Stimulated activated CD8-positive, alpha-beta memory T cell treated with anti-CD3 and anti-CD28 coated beads, Interleukin-2, amount 100 ng/mL, for 1 hour (primary cell): ENCODE data around the gene FBXO46.
A peak's percentile ranks its signal among the peaks of the same experiment; 100 is the strongest.

ENCODE experiments used
- DNase-seq, 2 donors: peaks; one replicate each; pipeline ENCODE4 v3.0.0-alpha.2; 2020; ENCODE audit warnings: low read depth in 2 of 2

FBXO46 gene, protein sequence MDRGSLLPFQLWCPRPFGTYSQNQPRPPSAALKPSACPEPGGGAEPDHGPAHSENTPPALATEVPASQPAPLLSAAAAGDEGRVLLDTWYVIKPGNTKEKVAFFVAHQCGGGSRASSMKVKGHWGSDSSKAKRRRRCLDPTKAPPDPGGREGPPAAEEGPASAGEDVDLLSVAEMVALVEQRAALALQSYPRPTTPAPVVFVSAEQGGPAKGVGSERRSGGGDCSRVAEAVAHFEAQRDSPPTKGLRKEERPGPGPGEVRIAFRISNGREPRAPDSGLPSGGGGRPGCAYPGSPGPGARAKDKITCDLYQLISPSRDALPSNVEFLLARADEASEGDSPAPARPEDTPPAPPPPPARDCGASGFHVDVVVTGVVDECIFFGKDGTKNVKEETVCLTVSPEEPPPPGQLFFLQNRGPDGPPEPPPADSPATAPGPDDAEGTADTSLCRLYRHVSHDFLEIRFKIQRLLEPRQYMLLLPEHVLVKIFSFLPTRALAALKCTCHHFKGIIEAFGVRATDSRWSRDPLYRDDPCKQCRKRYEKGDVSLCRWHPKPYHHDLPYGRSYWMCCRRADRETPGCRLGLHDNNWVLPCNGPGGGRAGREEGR

DNA sequence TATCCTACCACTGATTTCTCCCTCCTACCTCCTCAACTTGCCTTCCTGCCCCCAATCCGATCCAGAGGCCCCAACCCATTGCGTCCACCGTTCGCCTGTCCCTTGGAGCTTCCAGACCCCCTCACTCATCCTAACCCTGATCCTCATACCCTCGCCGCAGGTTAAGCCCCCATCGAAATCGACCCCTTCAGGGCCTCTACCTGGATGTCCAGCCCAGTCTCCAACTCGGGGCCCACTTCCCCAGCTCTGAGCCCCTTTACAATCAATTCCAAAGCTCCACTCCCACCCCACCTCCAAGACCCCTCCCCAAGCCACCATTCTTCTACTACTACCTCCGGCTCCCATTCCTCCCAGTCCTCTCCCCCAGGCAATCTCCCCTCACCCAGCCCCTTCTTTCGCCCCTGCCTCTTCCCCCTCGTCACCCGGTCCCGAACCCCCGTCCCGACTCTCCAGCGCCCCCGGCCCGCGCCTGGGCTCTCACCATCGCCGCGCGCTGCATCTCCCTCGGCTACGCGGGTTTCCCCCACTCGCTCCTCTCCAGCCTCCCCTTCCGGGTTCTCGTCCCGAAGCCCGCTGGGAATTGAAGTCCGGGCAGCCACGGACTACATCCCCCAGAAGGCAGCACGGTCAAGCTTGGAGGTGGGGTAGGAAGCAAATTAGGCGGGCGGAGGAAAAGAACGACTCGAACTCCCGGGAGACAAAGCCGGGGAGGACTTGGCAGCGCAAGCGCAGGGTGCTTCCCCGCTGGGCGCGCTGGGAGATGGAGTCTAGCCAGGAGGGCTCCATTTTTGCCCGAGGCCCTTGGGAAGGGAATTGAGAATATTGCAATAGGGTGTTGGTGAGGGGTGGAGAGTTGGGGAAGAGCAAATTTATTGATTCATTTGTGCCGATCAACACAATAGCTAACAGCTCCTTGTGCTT, at the start of gene FBXO46:
Gene FBXO46, minus strand, starts transcription at position 529 of the 921 bp plus-strand sequence. CDS start 17,401 bp downstream, outside the sequence.
- DNase-seq, result peak; percentile 78 to 83

DNA sequence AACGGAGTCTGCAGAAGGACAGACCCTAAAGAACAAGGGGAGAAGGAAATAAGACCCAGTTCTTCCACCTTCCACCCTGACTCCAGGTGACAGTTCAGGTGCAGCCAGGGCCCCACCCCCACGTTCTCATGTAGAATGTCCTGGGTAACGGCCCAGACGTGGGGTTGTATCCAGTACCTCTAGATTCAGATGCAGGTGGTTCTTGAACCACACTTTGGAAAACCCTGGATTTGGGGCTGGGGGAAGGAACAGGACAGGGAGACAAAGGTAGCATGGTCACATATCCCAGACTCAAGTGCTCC, 49.4 kb upstream of the FBXO46 start:
- DNase-seq, result no peak

DNA sequence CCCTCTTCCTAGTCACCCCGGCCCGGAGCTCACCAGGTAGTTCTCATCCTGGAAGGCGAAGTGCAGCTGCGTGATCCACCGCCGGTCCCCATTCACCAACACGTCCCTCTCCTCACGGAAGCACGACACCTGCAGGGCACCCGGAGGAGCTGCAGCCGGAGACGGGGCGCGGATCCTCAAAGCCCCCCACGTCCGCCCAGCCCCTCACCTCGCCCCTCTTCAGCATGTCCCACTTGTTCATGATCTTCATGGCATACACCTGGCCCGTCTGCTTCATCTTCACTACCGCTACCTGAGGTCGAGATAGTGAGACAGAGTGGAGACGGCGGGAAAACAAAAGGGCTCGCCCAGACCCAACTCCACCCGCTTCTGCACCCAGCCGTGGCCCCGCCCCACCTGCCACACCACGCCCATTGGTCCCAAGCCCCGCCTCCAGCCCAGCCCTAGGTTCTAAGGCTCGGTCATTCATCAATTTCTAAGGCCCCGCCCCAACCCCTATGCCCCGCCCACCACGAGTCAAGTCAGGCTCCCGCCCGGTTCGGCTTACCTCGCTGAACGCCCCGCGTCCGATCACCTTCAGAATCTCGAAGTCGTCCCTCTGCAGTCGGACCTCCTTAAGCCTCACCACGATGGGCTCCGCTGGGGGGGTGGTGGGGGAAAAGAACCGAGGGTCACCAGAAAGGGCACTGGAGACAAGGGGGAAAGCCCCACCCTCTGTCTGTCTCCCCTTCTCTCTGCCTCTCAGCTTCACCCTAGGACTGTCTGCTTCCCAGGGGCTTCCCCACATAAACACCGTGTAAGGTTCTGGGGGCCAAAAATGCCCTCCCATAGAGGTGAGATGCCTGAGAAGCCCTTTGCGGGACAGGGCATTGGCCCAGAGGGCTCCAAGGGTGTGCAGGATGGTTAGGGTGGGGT, 48.8 kb upstream of the FBXO46 start:
- peak; percentile 53 to 55 for DNase-seq

DNA sequence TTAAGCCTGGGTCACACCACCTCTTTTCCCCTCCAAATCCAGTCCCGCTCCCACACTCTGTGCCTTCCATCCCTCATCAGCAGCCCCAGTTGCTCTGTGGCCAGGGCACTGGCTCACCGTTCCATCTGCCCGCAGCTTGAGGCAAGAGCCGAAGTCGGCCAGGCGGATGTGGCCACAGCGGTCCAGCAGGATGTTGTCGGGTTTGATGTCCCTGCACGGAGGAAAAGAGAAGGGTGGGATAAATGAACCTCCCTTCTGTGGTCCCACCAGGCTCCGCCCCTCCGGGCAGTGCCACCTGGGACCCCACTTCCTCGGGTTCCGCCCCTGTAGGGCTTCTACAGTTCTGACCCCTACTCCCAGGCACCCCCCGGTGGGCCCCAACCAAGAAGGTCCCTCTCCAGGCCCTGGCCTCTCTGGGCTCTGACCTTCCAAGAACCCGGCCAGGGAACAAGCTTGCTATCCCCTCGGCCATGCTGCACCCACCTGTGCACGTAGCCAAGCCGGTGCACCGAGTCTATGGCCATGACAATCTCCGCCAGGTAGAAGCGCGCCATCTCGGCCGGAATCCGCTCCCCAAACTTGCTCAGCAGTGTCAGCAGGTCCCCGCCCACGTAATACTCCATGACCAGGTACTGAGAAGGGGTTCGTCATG, 47.4 kb upstream of the FBXO46 start:
- no peak for DNase-seq

DNA sequence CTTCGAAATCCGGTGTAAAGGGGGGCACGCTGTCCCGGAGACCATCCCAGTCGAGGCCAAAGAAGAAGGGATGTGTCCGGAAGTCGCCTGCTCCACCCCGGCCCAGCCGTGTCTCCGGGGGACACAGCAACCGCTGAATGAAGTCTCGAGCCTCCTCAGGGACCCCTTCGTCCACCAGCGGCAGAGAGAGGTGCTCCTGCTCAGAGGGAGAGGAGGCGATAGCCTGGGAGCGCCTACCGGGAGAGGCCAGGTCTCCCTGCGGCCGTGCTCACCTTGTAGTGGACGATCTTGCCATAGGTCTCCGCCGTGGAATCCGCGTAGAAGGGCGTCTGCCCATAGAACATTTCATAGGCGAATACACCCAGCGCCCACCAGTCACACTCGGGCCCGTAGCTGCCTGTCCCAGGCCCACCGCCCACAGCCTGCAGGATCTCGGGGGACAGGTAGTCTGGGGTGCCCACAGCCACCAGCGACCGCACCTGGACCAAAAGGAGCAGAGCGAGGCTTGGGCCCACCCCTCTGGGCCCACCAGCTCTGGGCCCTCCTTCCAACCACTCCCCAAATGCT, 46.8 kb upstream of the FBXO46 start:
- DNase-seq, result no peak

DNA sequence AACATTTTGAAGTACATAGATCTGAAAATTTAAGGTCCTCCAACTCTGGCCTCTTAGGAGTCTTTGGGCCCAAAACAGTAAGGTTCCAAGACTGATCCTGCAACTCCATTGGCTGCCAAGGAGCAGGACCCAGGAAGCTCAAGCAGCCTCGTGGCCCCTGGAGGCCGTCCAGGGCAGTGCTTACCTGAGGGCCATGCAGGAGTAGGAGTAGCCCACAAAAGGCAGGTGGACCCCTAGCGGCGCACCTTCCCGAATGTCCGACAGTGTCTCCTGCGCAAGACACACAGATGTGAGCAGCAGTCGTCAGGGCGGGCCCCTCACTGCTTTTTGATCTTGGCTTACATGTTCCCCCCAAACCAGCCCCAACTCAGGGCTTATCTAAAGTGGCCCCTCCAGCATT, 44.1 kb upstream of the FBXO46 start:
- no peak for DNase-seq

DNA sequence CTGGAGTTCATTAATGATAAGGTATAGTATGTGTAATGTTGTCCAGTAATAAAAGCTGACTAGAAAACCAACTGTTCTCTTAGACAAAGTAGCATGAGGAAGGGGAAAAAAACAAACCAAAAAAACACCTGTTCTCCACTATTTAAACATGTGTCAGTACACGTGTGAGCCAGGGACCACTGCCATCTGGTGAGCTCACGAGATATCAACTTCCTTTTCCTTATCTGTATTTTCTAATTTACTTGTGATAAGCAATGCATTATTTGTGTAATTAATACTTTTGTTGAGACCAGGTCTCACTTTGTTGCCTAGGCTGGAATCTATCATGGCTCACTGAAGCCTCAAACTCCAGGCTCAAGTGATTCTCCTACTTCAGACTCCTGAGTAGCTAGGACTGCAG, 42.7 kb upstream of the FBXO46 start:
- no peak for DNase-seq

DNA sequence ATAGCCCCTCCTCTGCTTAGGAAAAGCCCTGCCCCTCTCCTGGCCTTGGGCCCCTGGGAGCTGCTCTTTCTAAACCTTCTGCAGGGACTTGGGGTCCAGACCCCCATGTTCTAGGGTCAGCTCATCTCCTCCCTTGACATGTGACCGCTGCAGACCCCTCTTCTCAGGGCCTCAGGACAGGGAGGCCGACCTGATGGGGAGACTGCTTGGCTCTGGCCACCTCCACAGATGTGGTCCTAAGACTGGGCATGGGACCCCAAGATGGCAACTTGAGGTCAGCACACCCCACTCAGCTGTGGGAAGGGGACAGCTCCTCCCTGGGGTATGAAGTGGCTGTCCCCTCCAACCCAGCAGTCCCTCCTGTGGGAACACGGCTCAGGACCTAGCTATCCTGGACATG, 42.2 kb upstream of the FBXO46 start:
- no peak for DNase-seq

DNA sequence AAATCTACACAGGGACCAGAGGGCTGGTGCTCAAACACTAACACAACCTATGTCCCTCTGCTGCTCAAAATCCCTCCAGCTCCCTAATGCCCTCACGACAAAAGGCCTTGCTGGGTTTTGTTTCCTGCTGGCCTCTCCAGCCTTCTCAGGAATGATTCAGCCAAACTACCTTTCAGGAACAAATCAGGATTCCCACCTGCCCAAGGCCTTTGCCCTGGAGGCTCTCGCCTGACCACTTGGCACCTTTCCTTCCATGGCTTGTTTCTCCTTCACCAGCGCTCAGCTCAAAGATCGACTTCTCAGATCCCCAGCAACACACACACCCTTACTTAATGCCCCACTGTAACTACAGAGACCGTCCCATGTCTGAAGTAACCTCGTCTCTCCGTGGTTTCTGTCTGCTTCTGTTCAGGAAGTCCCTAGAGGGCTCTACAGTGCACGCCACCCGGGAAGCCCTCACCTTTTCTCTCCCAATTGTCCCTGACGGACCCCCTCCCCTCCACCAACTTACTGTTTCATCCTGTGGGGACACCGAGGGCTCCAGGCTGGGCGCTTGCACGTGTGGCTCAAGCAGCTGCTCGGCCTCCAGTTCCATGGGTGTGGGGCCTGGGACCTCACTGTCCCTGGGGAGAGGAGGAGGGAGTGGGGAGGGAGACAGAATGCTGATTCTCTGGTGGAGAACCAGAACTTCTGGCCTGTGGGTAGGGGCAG, 41.6 kb upstream of the FBXO46 start:
- DNase-seq, result no peak

DNA sequence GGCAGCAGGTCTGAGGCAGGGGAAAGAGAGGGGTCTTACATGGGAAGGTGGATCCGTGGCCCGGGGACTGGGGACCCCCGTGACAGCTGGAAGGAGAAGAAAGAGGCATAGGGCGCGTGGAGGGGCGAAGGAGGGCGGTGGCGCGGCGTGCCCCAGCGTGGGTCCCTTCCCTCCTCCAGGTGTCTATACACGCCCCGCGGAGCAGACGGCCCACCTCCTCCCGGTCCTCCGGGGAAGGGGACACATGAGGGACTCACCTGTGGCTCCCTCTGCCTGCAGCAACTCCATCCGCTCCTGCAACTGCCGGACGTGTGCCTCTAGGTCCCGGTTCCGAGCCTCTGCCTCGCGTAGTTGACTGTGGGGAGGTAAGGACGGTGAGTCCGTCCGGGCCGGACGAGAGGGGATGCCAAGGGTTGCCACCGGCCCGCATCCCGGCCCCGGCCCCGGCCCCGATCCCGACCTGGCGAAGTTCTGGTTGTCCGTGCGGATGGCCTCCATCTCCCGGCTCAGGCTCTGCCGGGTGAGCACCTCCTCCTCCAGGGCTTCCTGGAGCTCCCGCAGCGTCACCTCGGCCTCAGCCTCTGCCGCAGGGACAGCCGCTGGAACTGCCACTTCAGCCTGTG, 40.7 kb upstream of the FBXO46 start:
- no peak for DNase-seq

DNA sequence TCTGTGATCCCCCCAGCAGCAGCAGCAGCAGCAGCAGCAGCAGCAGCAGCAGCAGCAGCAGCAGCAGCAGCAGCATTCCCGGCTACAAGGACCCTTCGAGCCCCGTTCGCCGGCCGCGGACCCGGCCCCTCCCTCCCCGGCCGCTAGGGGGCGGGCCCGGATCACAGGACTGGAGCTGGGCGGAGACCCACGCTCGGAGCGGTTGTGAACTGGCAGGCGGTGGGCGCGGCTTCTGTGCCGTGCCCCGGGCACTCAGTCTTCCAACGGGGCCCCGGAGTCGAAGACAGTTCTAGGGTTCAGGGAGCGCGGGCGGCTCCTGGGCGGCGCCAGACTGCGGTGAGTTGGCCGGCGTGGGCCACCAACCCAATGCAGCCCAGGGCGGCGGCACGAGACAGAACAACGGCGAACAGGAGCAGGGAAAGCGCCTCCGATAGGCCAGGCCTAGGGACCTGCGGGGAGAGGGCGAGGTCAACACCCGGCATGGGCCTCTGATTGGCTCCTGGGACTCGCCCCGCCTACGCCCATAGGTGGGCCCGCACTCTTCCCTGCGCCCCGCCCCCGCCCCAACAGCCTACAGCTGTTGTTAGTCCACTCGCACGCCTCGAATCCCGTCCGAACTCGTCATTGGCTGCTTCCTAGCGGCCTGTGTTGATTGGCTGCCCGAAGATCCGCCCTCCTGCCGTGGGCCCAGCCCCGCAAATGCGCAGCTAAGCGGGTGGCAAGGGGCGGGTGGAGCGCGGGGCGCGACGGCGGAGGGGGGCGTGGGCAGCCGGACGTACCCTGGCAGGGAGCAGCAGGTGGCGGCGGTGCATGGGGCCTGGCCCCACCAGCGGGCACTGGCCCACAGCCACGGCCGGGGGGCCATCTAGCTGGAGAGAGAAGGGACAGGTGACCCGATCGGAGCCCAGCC, 39.8 kb upstream of the FBXO46 start:
- DNase-seq, result peak; percentile 83 to 89

DNA sequence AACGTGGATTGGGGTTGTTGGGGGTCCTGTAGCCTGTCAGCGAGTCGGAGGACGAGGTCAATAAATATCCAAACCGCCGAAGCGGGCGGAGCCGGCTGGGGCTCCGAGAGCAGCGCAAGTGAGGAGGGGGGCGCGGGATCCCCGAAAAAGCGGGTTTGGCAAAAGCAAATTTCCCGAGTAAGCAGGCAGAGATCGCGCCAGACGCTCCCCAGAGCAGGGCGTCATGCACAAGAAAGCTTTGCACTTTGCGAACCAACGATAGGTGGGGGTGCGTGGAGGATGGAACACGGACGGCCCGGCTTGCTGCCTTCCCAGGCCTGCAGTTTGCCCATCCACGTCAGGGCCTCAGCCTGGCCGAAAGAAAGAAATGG, 39.1 kb upstream of the FBXO46 start:
- DNase-seq, result peak in 1 of 2 donors; percentile 34

DNA sequence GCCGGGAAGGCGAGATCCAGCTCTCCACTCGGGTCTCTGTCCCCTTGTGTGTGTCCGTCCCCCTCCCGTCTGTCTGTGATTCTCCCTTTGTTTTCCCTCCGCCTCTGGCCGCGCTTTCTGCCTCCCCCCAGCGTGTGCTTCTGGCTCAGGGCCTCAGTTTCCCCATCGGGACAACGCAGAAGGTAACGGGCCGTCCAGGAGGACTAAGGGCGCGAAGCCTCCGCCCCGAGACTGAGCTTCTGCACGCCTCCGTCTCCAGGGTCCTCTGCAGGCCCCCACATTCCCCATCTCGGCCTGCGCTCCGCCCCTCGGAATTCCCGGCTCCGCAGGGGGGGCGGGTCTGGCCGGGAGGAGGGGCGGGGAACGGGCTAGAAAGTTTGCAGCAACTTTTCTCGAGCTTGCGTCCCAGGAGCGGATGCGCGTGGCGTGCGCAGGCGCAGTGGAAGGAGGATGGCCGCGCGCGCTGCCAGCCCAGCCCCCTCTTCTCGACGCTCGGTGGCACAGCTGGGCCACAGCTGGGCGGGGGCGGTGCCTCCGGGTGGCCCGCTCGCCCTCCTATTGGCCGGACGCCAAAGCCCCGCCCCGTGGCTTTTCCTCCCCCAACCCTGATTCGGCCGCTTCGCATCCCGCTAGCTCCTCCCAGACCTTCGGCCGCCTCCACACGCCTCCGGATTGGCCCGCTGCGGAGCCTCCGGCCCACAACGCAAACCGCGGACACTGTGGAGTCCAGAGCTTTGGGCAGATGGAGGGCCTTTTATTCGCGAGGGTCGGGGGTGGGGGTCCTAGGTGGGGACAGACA, 38.5 kb upstream of the FBXO46 start, which contains the start of gene SIX5:
Gene SIX5, minus strand, starts transcription at position 269 of the 799 bp plus-strand sequence. CDS start 408 bp downstream, outside the sequence.
- peak; percentile 81 to 88 for DNase-seq

DNA sequence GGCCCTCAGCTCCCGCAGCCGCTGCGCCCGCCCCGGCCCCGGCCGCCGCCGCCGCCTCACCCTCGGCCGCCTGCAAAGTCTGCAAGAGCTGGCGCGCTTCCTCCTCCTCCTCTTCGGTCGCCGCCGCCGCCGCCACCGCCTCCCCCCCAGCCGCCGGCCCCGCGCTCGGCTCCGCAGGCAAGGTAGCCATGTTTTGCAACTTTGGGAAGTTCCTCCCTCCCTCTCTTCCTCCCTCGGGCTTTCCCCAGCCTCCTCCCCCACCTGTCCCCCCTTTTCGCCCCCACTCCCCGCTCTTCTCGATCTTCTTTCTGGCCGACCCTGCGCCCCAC, 37.9 kb upstream of the FBXO46 start:
- DNase-seq, result no peak

DNA sequence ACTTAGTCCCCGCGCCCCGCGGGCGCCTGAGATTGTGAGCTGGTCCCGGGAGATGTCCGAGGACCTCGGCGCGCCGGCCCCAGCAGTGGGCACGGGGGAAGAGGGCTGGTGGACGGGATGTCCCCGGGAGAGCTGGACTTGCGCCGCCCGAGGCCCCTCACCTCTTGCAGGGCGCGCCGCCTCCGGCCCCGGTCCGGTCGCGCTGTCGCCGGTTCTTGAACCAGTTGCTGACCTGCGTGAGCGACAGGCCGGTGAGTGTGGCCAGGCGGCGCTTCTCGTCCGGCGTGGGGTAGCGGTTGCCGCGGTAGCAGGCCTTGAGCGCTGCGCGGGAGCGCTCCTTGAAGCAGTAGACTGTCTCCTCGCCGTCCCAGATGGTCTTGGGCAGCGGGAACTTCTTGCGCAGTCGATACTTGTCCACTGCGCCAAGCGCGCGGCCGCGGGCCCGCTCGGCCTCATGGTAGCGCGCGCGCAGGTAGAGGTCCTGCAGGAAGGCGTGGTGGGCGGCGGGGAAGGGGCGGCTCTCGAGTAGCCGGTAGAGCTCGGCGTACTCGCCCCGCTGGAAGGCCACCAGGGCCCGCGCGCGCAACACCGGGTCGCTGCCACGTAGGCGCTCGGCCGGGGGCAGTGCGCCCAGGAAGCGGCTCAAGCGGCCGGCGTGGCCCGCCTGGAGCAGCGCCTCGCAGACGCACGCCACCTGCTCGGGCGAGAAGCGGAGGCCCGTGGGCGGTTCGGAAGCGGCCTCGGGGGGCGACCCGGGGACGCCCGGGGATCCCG, 37.4 kb upstream of the FBXO46 start:
- no peak for DNase-seq

DNA sequence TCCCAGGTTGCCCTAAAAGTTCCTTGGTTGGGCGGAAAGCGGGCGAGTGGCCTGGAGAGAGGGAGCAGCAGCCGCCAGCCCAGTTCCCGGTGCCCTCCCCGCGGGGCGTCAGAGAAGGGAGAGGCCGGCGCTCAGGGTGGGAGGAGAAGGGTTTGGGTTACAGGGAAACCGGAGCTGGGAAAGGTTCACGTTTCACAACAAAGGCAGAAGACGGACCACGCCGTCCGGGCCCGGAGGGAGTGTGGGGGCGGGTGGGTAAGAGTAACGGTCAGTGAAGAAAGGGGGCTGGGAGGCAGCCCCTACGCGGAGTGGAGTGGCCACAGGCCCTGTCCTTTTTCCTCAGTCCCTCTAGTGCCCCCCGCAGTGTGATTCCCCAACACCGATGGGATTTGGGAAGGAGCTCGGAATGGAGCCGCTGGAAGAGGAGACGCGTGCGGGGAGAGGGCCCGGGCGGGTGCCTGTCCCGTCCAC, 36.7 kb upstream of the FBXO46 start:
- no peak for DNase-seq

DNA sequence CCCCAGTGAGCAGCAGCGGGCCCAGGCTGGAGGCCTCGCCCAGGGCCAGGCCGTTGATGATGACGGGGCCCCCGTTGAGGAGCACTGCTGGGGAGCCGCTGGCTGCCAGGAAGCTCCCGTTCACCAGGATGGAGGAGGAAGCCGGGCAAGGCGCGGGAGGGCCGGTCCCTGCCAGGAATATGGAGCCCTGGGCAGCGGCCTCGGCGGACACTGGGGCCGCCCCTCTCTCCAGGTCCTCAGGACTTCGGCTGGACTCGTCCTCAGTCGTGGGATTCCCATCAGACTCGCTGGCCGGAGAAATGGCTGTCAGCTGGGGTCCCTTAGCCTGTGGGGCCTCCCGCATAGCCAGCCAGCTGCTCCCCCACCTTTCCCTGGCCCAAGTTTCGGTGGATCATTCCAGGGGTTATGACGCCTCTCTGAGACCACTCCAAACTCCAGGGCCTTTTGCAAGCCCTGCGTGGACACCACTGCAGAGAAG, 36.2 kb upstream of the FBXO46 start:
- no peak for DNase-seq
